Sigmoid colon (tissue), 7 donors: ENCODE data around the gene GRIK3. TPM values are rescaled to one million over a fixed set of nuclear protein-coding genes. Genes with fewer than 3 reads are reported as not detected.
"Not testable (repeated sequence)": the region's sequence is repeated elsewhere in the genome, so short reads cannot be mapped to it uniquely, and the experiment has no call there.

Experiments used
- DNase-seq: peaks from one replicate; pipeline ENCODE4 v3.0.0-alpha.2; 2019
- H3K27ac ChIP-seq, 4 donors: fragments of 200-600 bp; sonication (generic); one replicate each; pipeline ENCODE4 v1.5.1; 2016 to 2019; ENCODE audit warnings: mild to moderate bottlenecking in 1 of 4
- H3K27me3 ChIP-seq, 3 donors: fragments of 200-600 bp; sonication (generic); one replicate each; pipeline ENCODE4 v1.5.1; 2019; ENCODE audit warnings: mild to moderate bottlenecking in 1 of 3
- H3K36me3 ChIP-seq, 4 donors: fragments of 200-600 bp; sonication (generic); one replicate each; pipeline ENCODE4 v1.5.1; 2016 to 2019
- H3K4me1 ChIP-seq, 4 donors: fragments of 200-600 bp; sonication (generic); one replicate each; pipeline ENCODE4 v1.5.1; 2017 to 2019
- H3K4me3 ChIP-seq, 4 donors: fragments of 200-600 bp; sonication (generic); one replicate each; pipeline ENCODE4 v1.5.1; 2017 to 2019; ENCODE audit warnings: mild to moderate bottlenecking in 2 of 4, moderate library complexity in 1 of 4
- H3K9me3 ChIP-seq, 4 donors: fragments of 200-600 bp in 3 of 4; sonication (generic) in 3 of 4; one replicate each; pipeline versions ENCODE4 v1.5.1 to v1.6.1; 2013 to 2019
- EP300 ChIP-seq, 4 donors: sonication (generic); formaldehyde crosslinking; IDR thresholded peaks; one replicate each; pipeline ENCODE4 v1.6.1; 2017; ENCODE audit warnings: antibody characterized with exemption in 4 of 4
- POLR2A ChIP-seq, 2 donors: fragments of 450-650 bp; IDR thresholded peaks; one replicate each; pipeline ENCODE4 v1.6.1; 2016; ENCODE audit warnings: antibody characterized with exemption in 2 of 2, mild to moderate bottlenecking in 2 of 2, moderate library complexity in 2 of 2
- POLR2AphosphoS5 ChIP-seq, 4 donors: sonication (generic); formaldehyde crosslinking; IDR thresholded peaks; one replicate each; pipeline ENCODE4 v1.6.1; 2017; ENCODE audit warnings: antibody characterized with exemption in 4 of 4
- WGBS, 2 donors: extraction: QIAGEN DNeasy Blood & Tissue Kit; methylation state at CpG; one replicate each; pipeline ENCODE4 v1.1.7; 2013; 5-methylcytosine and 5-hydroxymethylcytosine counted together
- intact Hi-C: fragments of 100-400 bp; cut with DNase I; formaldehyde crosslinking; loops from one replicate; pipeline ENCODE4 v1.15.1; 2023
- polyA plus RNA-seq, 3 donors: library from polyadenylated mRNA; stranded (reverse); fragments of 200-250 nt; gene quantifications; one replicate each; pipeline ENCODE4 v1.2.3, GENCODE V29; 2013
- total RNA-seq, 4 donors: library from RNA; depleted of rRNA; stranded (reverse); fragments of >200 nt; gene quantifications; one replicate each; pipeline ENCODE4 v1.1.0, GENCODE V29; 2016
- TF ChIP-seq, protein P1 (sequence below), 4 experiments: fragments of 450-650 bp in 3 of 4; fragments of 200-600 bp in 1 of 4; IDR thresholded peaks; one replicate each; pipeline ENCODE4 v1.5.1; 2016 to 2019; ENCODE audit warnings: antibody characterized with exemption in 4 of 4, mild to moderate bottlenecking in 3 of 4, moderate library complexity in 2 of 4
- donor health status: healthy with polysubstance abuse.
- donor health status: Bipolar disorder and iron deficiency.
- donor health status: healthy.

GRIK3 gene
- total and polyA plus RNA-seq, 7 donors: 0.60 to 7.1 (median 3.4) TPM; not detected in 1

DNA sequence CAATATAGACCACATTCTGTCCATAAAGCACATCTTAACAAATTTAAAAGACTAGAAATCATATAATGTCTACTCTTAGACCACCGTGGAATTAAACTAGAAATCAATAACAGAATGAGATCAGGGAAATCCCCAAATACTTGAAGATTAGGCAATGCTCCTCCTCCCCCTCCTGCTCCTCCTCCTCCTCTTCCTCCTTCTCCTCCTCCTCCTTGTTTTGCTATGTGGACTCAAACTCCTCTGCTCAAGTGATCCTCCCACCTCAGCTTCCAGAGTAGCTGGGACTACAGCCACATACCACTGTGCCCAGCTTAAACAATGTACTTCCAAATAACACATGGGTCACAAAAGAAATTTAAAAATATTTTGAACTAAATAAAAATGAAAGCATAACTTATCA lies 134.2 kb downstream of the GRIK3 start:
- H3K27me3 ChIP-seq: no peaks in the 10 kb centered on the region
- WGBS, 2 donors: 49 to 79% methylated on average over 1 of the region's 1 CpG
- intact Hi-C loops: no loop called here

DNA sequence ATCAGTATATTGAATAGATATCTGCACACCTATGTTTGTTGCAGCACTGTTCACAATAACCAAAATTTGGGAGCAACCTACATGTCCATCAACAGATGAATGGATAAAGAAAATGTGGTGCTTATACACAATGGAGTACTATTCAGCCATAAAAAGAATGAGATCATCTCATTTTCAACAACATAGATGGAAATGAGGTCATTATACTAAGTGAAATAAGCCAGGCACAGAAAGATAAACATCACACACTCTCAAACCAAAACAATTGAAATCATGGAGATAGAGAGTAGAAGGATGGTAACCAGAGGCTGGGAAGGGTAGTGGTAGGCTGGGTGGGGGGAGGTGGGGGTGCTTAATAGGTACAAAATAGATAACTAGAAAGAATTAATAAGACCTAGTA lies 136.5 kb downstream of the GRIK3 start:
- DNase-seq, H3K36me3 ChIP-seq, H3K27ac ChIP-seq, intact Hi-C loops, H3K27me3 ChIP-seq, H3K4me3 ChIP-seq, H3K4me1 ChIP-seq: not testable (repeated sequence)
- H3K9me3 ChIP-seq: peaks cover 0 to 14% (median 5%) of the 10 kb centered on the region in 4 donors

More for the DNA sequence above, 134.2 kb downstream of the GRIK3 start:
- Histone ChIP-seq H3K4me1 (no peaks in the 10 kb centered on the region), H3K36me3 (no peaks in the 10 kb centered on the region), H3K9me3 (peaks cover 0 to 14% (median 5%) of the 10 kb centered on the region in 4 donors), H3K4me3 (no peak overlapping the region), H3K27ac (no peak overlapping the region)
- TF ChIP-seq, protein P1, sequence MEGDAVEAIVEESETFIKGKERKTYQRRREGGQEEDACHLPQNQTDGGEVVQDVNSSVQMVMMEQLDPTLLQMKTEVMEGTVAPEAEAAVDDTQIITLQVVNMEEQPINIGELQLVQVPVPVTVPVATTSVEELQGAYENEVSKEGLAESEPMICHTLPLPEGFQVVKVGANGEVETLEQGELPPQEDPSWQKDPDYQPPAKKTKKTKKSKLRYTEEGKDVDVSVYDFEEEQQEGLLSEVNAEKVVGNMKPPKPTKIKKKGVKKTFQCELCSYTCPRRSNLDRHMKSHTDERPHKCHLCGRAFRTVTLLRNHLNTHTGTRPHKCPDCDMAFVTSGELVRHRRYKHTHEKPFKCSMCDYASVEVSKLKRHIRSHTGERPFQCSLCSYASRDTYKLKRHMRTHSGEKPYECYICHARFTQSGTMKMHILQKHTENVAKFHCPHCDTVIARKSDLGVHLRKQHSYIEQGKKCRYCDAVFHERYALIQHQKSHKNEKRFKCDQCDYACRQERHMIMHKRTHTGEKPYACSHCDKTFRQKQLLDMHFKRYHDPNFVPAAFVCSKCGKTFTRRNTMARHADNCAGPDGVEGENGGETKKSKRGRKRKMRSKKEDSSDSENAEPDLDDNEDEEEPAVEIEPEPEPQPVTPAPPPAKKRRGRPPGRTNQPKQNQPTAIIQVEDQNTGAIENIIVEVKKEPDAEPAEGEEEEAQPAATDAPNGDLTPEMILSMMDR (IDR thresholded peaks at IDR 0.05): no peak
- TF ChIP-seq POLR2AphosphoS5 (IDR thresholded peaks at IDR 0.05) (no peak), POLR2A (IDR thresholded peaks at IDR 0.05) (no peak), EP300 (IDR thresholded peaks at IDR 0.05) (no peak)
- no peak for DNase-seq

DNA sequence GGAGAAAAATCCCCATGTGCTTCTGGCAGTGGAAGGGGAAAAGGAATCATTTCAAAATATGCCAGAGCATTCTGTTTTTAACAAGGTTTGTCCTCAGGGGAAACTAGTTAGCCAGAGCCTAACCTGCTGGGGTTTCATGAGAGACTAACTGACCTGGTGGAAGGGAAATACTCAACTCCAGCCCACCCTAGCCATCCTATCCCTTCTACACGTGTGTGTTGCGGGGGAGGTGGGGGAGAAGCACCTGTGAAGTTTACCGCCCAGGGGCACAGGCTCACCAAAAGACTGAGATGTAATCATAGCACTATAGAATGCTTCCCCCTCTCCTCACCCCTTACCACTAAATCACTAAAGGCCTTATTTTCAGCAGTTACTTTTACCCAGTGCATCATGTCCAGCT lies 139.5 kb downstream of the GRIK3 start:
- peaks cover 0 to 4% (median 0%) of the 10 kb centered on the region in 3 donors for H3K27me3 ChIP-seq
- no peaks in the 10 kb centered on the region for H3K36me3 ChIP-seq
- H3K27ac ChIP-seq: no peak overlapping the region
- TF ChIP-seq, protein P1 (IDR thresholded peaks at IDR 0.05): no peak
- TF ChIP-seq EP300 (IDR thresholded peaks at IDR 0.05): no peak
- no peak for TF ChIP-seq POLR2AphosphoS5 (IDR thresholded peaks at IDR 0.05)
- no peak for TF ChIP-seq POLR2A (IDR thresholded peaks at IDR 0.05)
- WGBS, 2 donors: 61 to 63% methylated on average over 3 of the region's 3 CpGs
- no peak for DNase-seq
- no peaks in the 10 kb centered on the region for H3K4me1 ChIP-seq
- intact Hi-C loops: no loop called here
- H3K9me3 ChIP-seq: peaks cover 0 to 14% (median 5%) of the 10 kb centered on the region in 4 donors
- H3K4me3 ChIP-seq: no peak overlapping the region

DNA sequence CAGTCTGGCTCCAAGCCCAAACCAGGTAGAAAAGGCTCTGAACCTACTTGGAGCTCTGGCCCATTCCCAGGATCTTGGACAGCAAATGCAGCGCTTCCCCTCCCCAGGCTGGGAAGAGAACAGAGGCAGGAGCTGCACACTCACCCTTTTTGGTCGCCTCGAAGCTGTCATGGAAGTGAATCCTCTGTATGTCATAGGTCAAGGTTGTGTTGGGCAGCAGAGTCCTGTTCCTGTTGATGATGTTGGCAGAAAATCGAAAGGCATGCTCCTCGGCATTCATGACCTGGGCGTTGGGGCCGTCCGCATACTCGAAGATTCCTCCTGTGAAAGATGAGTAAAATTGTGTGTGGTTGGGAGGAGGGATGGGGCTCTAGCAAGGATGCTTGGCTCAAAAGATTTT lies 143.5 kb downstream of the GRIK3 start:
- Histone ChIP-seq H3K27me3 (peaks cover 0 to 14% (median 0%) of the 10 kb centered on the region in 3 donors), H3K4me3 (no peak overlapping the region), H3K4me1 (no peaks in the 10 kb centered on the region), H3K36me3 (no peaks in the 10 kb centered on the region), H3K27ac (no peak overlapping the region), H3K9me3 (no peaks in the 10 kb centered on the region)
- peak; percentile 4 for DNase-seq
- intact Hi-C loops: no loop called here
- TF ChIP-seq POLR2A (IDR thresholded peaks at IDR 0.05): no peak
- TF ChIP-seq POLR2AphosphoS5 (IDR thresholded peaks at IDR 0.05): no peak
- no peak for TF ChIP-seq EP300 (IDR thresholded peaks at IDR 0.05)
- TF ChIP-seq, protein P1 (IDR thresholded peaks at IDR 0.05): no peak
- WGBS, 2 donors: 65 to 75% methylated on average over 9 of the region's 9 CpGs

DNA sequence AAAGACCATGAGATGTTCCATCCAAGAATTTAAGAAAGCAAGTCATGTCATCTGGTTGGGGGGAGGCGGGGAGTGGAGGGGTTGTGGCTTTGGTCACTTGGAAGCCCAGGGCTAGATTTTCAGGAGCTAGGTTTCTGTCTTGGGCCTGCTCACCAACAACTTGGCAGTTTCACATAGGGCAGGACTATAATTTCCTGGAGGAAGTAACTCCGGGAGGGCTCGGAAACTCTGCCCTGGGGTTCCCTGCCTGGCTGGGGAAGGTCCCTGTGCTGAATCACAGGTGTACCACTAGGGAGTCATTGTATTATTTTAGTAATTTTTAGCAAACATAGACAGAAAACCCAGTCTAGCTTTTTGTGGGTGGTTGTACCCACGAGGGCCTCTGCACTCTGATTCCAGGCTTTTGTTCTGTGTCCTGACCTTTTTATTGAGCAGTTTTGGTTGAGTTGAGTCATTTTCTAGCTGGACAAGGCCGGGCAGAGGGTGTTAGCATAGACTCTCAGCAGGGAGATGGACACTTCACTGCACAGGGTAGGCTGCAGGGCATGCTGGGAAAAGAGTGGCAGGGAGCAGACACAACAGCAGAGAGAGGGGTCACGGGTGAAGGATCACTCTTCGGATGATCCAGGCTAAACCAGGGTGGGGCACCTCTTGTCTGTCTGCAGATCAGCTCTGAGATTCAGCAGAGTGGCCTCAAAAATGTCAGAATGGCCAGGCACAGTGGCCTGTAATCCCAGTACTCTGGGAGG lies 144.7 kb downstream of the GRIK3 start:
- H3K9me3 ChIP-seq: no peaks in the 10 kb centered on the region
- peaks cover 0 to 14% (median 0%) of the 10 kb centered on the region in 3 donors for H3K27me3 ChIP-seq
- intact Hi-C loops: no loop called here
- peak; percentile 21 for DNase-seq
- 59 to 65% methylated on average over 7 of the region's 7 CpGs for WGBS, 2 donors
- H3K4me3 ChIP-seq: no peak overlapping the region
- no peak overlapping the region for H3K27ac ChIP-seq
- no peak for TF ChIP-seq EP300 (IDR thresholded peaks at IDR 0.05)
- TF ChIP-seq, protein P1 (IDR thresholded peaks at IDR 0.05): no peak
- TF ChIP-seq POLR2A (IDR thresholded peaks at IDR 0.05): no peak
- no peak for TF ChIP-seq POLR2AphosphoS5 (IDR thresholded peaks at IDR 0.05)
- no peaks in the 10 kb centered on the region for H3K4me1 ChIP-seq
- H3K36me3 ChIP-seq: no peaks in the 10 kb centered on the region
